ENCODE measurements around the gene IL17B.

DNA sequence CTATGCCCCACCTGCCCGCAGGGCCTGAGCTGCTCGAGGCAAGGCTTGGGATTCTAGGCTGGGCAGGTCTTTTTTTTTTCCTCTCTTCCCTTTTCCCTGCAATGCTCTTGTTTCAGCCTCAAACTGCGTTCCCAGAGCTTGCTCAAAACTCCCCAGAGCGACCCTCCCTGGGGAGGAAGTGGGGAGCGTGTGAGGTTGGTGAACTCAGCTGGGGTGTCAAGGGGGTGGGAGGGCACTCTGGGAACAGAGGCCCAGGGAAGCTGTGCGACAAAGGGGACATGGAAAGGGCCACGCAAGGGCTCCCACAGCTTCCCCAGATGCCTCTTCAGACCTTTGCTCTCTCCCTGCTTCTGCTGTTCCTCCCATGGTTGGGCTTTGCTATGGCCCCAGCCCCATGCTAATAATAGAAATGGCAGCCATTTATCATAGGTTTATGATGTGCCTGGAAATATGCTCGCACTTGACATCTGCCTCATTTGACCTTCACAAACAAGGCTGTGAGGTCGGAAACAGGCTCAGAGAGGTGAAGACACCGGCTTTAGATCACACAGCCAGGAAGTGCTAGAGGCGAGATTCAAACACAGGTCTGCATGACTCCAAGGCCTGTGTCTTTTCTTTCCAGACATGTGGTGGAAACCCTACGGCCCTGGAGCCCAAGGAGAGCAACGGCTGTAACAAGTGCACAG is 40.9 kb upstream of the IL17B start:
- peak in 1 of 4 donors; percentile 49 for TF ChIP-seq EP300 (IDR thresholded peaks at IDR 0.05)
- TF ChIP-seq, protein P1, sequence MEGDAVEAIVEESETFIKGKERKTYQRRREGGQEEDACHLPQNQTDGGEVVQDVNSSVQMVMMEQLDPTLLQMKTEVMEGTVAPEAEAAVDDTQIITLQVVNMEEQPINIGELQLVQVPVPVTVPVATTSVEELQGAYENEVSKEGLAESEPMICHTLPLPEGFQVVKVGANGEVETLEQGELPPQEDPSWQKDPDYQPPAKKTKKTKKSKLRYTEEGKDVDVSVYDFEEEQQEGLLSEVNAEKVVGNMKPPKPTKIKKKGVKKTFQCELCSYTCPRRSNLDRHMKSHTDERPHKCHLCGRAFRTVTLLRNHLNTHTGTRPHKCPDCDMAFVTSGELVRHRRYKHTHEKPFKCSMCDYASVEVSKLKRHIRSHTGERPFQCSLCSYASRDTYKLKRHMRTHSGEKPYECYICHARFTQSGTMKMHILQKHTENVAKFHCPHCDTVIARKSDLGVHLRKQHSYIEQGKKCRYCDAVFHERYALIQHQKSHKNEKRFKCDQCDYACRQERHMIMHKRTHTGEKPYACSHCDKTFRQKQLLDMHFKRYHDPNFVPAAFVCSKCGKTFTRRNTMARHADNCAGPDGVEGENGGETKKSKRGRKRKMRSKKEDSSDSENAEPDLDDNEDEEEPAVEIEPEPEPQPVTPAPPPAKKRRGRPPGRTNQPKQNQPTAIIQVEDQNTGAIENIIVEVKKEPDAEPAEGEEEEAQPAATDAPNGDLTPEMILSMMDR (IDR thresholded peaks at IDR 0.05) = no peak
- no peak for TF ChIP-seq POLR2A (IDR thresholded peaks at IDR 0.05)
- TF ChIP-seq POLR2AphosphoS5 (IDR thresholded peaks at IDR 0.05) = peak; percentile 53 to 85 (median 76)
